ENCODE data around the gene HFM1. TPM values are rescaled to one million over a fixed set of nuclear protein-coding genes. Genes with fewer than 3 reads are reported as not detected.

HFM1 gene
- total and polyA plus RNA-seq, 2 experiments from 2014 or later = 0.39 to 3.6 TPM

GRCh38 chr1:91273875-91274274, 130.8 kb downstream of the HFM1 start:
- Histone ChIP-seq H4K20me1 (ENCODE audit: insufficient read depth, poor library complexity, severe bottlenecking) (no peaks in the 10 kb centered on the region), H3K4me3 (no peak overlapping the region), H3K9me3 (ENCODE audit: low read depth) (no peaks in the 10 kb centered on the region), H3K4me1 (ENCODE audit: insufficient read depth) (no peaks in the 10 kb centered on the region), H3K27ac (no peak overlapping the region), H3K36me3 (replicated peaks; ENCODE audit: insufficient read depth, low read depth) (no peaks in the 10 kb centered on the region), H2AFZ (no peak overlapping the region), H3K79me2 (no peaks in the 10 kb centered on the region), H3K9me2 (replicated peaks; ENCODE audit: insufficient read depth) (no peaks in the 10 kb centered on the region), H3K27me3 (no peaks in the 10 kb centered on the region), H3K4me2 (no peak overlapping the region)
- WGBS (ENCODE audit: low lambda C conversion rate, missing lambda C conversion rate) = 86% methylated on average over 1 of the region's 1 CpG
- DNase-seq (ENCODE audit: low spot score) = no peak
- TF ChIP-seq EZH2phosphoT487 (IDR thresholded peaks at IDR 0.05; ENCODE audit: low read depth, severe bottlenecking, unreplicated experiment) (no peak), EZH2 (IDR thresholded peaks at IDR 0.05; ENCODE audit: borderline replicate concordance) (no peak), CTCF (IDR thresholded peaks at IDR 0.05; ENCODE audit: poor library complexity) (no peak)

DNA sequence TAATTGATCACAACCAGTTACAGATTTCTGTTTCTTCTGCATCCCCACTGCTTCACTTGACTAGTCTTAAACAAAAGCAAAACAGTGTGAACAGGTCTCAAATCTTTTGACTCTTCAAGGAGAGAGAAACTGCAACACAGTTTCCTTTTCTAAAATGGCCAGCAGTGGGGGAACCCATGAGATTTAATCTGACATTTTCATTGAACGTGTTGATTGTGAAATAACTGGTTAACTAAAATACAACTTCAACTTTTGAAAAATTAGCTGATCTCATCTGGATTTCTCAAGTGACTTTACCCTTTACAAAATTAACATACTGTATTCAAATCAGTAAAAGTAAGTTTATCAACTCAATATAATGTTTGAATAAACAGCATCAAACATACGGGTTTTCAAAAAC, 143.0 kb downstream of the HFM1 start:
- no peaks in the 10 kb centered on the region for H3K4me1 ChIP-seq (ENCODE audit: insufficient read depth)
- H3K9me3 ChIP-seq (ENCODE audit: low read depth) = no peaks in the 10 kb centered on the region
- H2AFZ ChIP-seq = no peak overlapping the region
- H3K9me2 ChIP-seq (replicated peaks; ENCODE audit: insufficient read depth) = no peaks in the 10 kb centered on the region
- no peaks in the 10 kb centered on the region for H3K27me3 ChIP-seq
- no peak for TF ChIP-seq EZH2 (IDR thresholded peaks at IDR 0.05; ENCODE audit: borderline replicate concordance)
- no peak for TF ChIP-seq CTCF (IDR thresholded peaks at IDR 0.05; ENCODE audit: poor library complexity)
- no peak for TF ChIP-seq EZH2phosphoT487 (IDR thresholded peaks at IDR 0.05; ENCODE audit: low read depth, severe bottlenecking, unreplicated experiment)
- WGBS (ENCODE audit: low lambda C conversion rate, missing lambda C conversion rate) = 84% methylated on average over 2 of the region's 2 CpGs
- no peak overlapping the region for H3K4me2 ChIP-seq
- DNase-seq (ENCODE audit: low spot score) = no peak
- no peaks in the 10 kb centered on the region for H4K20me1 ChIP-seq (ENCODE audit: insufficient read depth, poor library complexity, severe bottlenecking)
- H3K27ac ChIP-seq = no peak overlapping the region
- H3K79me2 ChIP-seq = no peaks in the 10 kb centered on the region
- no peaks in the 10 kb centered on the region for H3K36me3 ChIP-seq (replicated peaks; ENCODE audit: insufficient read depth, low read depth)
- H3K4me3 ChIP-seq = no peak overlapping the region

DNA sequence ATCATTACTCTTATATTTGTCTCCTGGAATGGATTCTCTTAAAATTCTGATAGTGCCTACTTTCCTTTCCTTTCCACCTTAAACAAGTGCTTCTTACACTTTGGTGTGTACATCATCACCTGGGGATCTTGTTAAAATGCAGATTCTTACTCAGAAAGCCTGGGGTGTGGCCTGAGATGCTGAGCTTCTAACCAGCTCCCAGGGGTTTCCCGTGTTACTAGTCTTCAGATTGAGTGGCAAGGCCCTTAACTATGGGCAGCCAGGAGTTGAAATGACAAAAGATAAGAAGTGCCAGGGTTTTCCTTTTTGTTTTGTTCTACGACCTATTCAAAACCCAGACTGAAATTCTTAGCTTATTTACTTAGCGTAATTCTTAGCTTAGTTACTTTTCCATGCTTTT, 159.2 kb downstream of the HFM1 start:
- Histone ChIP-seq H3K4me1 (ENCODE audit: insufficient read depth) (no peaks in the 10 kb centered on the region), H3K79me2 (no peaks in the 10 kb centered on the region), H4K20me1 (ENCODE audit: insufficient read depth, poor library complexity, severe bottlenecking) (no peaks in the 10 kb centered on the region), H3K27ac (no peak overlapping the region), H3K36me3 (replicated peaks; ENCODE audit: insufficient read depth, low read depth) (no peaks in the 10 kb centered on the region), H3K9me2 (replicated peaks; ENCODE audit: insufficient read depth) (no peaks in the 10 kb centered on the region), H3K27me3 (no peaks in the 10 kb centered on the region), H3K4me2 (no peak overlapping the region), H2AFZ (no peak overlapping the region), H3K9me3 (ENCODE audit: low read depth) (no peaks in the 10 kb centered on the region), H3K4me3 (no peak overlapping the region)
- DNase-seq (ENCODE audit: low spot score) = no peak
- 55% methylated on average over 3 of the region's 3 CpGs for WGBS (ENCODE audit: low lambda C conversion rate, missing lambda C conversion rate)
- TF ChIP-seq CTCF (IDR thresholded peaks at IDR 0.05; ENCODE audit: poor library complexity) = no peak
- TF ChIP-seq EZH2 (IDR thresholded peaks at IDR 0.05; ENCODE audit: borderline replicate concordance) = no peak
- TF ChIP-seq EZH2phosphoT487 (IDR thresholded peaks at IDR 0.05; ENCODE audit: low read depth, severe bottlenecking, unreplicated experiment) = no peak

DNA sequence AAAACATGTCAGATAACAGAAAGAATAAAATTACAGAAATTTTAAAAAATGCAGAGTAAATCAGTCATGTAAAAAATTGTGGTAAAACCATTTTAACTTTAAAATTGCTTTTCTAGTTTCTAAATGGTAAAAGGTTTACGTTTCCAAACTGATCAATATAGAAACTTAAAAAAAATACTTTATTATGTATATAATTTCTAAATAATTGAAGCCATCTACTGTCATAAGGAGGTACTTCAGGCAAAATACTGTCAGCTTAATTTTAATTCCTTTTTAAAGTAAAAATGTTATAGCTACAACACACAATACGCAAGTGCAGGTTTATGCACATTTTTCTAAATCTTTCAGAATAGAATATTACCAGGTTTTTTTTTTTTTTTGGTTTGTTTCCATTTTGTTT, 159.9 kb downstream of the HFM1 start:
- Histone ChIP-seq H3K27ac (no peak overlapping the region), H3K9me2 (replicated peaks; ENCODE audit: insufficient read depth) (no peaks in the 10 kb centered on the region), H3K9me3 (ENCODE audit: low read depth) (no peaks in the 10 kb centered on the region), H3K4me1 (ENCODE audit: insufficient read depth) (no peaks in the 10 kb centered on the region), H3K36me3 (replicated peaks; ENCODE audit: insufficient read depth, low read depth) (no peaks in the 10 kb centered on the region), H3K4me2 (no peak overlapping the region), H3K27me3 (no peaks in the 10 kb centered on the region), H3K79me2 (no peaks in the 10 kb centered on the region), H3K4me3 (no peak overlapping the region), H2AFZ (no peak overlapping the region), H4K20me1 (ENCODE audit: insufficient read depth, poor library complexity, severe bottlenecking) (no peaks in the 10 kb centered on the region)
- TF ChIP-seq EZH2phosphoT487 (IDR thresholded peaks at IDR 0.05; ENCODE audit: low read depth, severe bottlenecking, unreplicated experiment) (no peak), EZH2 (IDR thresholded peaks at IDR 0.05; ENCODE audit: borderline replicate concordance) (no peak), CTCF (IDR thresholded peaks at IDR 0.05; ENCODE audit: poor library complexity) (peak; percentile 2)
- DNase-seq (ENCODE audit: low spot score) = no peak
- 81% methylated on average over 2 of the region's 2 CpGs for WGBS (ENCODE audit: low lambda C conversion rate, missing lambda C conversion rate)

Measured in hepatocyte (in vitro differentiated cells).